ENCODE data around the gene ARHGAP10. TPM values are rescaled to one million over a fixed set of nuclear protein-coding genes. Genes with fewer than 3 reads are reported as not detected.

ARHGAP10 gene
- total and polyA plus RNA-seq, 10 of the 15 experiments (the other 5 are each of a cell fraction or from before 2014, with no cell fraction given): 1.3 to 25.8 (median 17.2) TPM

- TF ChIP-seq PRDM15 (CRISPR knock-in tag; IDR thresholded peaks at IDR 0.05) (no peak), YY1 (IDR thresholded peaks at IDR 0.05; ENCODE audit: low read depth, low read length) (peak; percentile 40; the same call in 1 of the 2 replicates), HDAC2 (IDR thresholded peaks at IDR 0.05) (no peak), CUX1 (IDR thresholded peaks at IDR 0.05; ENCODE audit: insufficient replicate concordance, low read depth, low read length) (no peak), DPF2 (IDR thresholded peaks at IDR 0.05) (peak; percentile 95), CREB1 (IDR thresholded peaks at IDR 0.05; ENCODE audit: low read depth) (peak; percentile 66), FOXM1 (IDR thresholded peaks at IDR 0.05; ENCODE audit: low read depth, low read length) (peak; percentile 93), USF2 (IDR thresholded peaks at IDR 0.05; ENCODE audit: borderline replicate concordance, low read depth, low read length) (peak; percentile 18; the same call in 1 of the 2 replicates), GABPA (IDR thresholded peaks at IDR 0.05; ENCODE audit: low read depth) (0 out of 2 replicates have a peak, but pooled peaks have one; percentile 16), RB1 (IDR thresholded peaks at IDR 0.05; ENCODE audit: borderline replicate concordance) (no peak), TCF3 (IDR thresholded peaks at IDR 0.05; ENCODE audit: borderline replicate concordance, insufficient read depth, low read depth, low read length) (0 out of 2 replicates have a peak, but pooled peaks have one; percentile 40), CEBPZ (IDR thresholded peaks at IDR 0.05; ENCODE audit: low read depth, low read length) (no peak), EED (IDR thresholded peaks at IDR 0.05; ENCODE audit: low read depth) (peak; percentile 98), PKNOX1 (IDR thresholded peaks at IDR 0.05) (peak; percentile 34; the same call in 1 of the 2 replicates), CREM (IDR thresholded peaks at IDR 0.05; ENCODE audit: low read depth) (peak; percentile 89), KDM1A (IDR thresholded peaks at IDR 0.05; ENCODE audit: borderline replicate concordance) (no peak)
These were observed 68.2 kb downstream of the ARHGAP10 start (continued) for GRCh38 chr4:147799986-147800555.

Measured in GM12878 (cell line).